Gastroesophageal sphincter (tissue), 3 donors: ENCODE results near the gene FRMPD2.

ENCODE experiments used
- CTCF ChIP-seq, 4 experiments: fragments of 200-600 bp in 2 of 4; fragments of 450-650 bp in 2 of 4; sonication (generic) in 1 of 4; IDR thresholded peaks; one replicate each; pipeline ENCODE4 v1.5.1; 2017 to 2019; ENCODE audit warnings: antibody characterized with exemption in 4 of 4, mild to moderate bottlenecking in 2 of 4, moderate library complexity in 2 of 4
- POLR2A ChIP-seq, 2 donors: fragments of 450-650 bp; IDR thresholded peaks; one replicate each; pipeline ENCODE4 v1.6.1; 2017; ENCODE audit warnings: antibody characterized with exemption in 2 of 2, mild to moderate bottlenecking in 2 of 2, moderate library complexity in 1 of 2

- no peak for TF ChIP-seq CTCF (IDR thresholded peaks at IDR 0.05)
- no peak for TF ChIP-seq POLR2A (IDR thresholded peaks at IDR 0.05)
Observed at GRCh38 chr10:48252354-48252650, 22.2 kb downstream of the FRMPD2 start.
